ENCODE data around the gene HEXIM1.
"Not testable (repeated sequence)": the region's sequence is repeated elsewhere in the genome, so short reads cannot be mapped to it uniquely, and the experiment has no call there.

The HEXIM1 gene

DNA sequence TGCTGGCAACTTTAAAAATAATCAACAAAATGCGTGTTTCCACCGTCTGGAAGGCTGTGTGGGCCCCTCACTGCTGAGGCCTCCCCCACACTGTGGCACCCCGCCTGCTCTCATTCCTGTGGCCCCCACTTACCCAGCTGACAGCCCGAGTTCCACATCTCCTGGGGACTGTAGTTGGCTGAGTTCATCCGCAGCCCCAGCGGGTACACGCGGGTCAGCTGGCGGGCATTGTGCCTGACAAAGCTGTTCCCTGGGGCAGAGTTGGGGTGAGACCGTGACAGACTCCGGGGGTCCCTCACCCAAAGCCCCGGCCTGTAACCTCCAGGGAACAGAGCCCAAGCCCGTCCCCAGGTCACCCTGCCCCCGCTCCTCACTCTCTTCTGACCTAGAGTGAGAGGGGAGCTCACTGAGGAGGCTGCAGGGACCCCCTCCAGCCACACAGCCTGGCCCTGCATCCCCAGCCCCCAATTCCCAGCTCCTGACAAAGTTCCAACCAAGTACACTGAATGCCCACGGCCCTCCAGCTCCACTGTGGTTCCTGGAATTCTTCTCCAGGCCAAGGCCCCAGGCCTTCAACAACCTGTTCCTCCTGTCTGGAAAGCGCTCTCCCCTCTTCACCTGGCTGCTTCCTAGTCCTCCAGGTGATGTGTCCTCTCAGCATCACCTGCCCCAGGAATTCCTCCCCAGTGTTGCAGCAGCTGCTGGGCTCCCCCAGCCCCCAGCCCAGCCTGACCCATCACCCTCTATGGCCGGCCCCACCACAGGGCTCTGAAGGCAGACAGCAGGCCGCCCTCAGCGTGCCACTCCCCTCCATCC, 34.0 kb upstream of the HEXIM1 start:
- FAIRE-seq: no peak

DNA sequence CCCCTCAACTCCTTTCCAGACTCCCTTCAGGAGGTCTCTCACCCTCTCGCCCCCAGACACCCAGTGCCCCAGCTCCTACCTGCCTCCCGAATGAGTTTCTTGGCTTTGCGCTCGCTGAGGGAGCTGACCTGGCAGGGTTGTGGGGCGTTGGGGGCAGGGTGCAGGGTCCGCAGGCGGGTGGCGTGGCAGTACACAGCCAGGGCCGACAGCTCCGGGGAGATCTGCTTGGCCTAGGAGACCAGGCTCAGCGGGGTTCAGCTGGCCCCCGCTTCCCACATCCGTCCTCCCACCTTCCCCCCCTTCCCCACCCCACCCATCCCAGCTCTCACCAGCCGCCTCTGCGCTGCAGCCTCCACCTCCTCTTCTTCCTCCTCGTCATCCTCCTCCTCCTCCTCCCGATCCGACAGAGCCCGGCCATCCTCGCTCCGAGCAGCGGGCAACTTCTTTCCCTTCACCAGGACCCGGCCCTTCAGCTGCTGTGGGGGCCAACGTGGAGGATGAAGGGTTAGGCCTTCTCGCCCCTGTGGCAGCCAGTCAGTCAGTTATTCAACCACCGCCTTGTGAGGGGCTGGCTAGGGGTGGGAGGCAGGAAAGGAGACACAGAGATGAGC, 33.2 kb upstream of the HEXIM1 start:
- FAIRE-seq: no peak

- no peak for FAIRE-seq
Measured at GRCh38 chr17:45115871-45116270, 32.4 kb upstream of the HEXIM1 start.

DNA sequence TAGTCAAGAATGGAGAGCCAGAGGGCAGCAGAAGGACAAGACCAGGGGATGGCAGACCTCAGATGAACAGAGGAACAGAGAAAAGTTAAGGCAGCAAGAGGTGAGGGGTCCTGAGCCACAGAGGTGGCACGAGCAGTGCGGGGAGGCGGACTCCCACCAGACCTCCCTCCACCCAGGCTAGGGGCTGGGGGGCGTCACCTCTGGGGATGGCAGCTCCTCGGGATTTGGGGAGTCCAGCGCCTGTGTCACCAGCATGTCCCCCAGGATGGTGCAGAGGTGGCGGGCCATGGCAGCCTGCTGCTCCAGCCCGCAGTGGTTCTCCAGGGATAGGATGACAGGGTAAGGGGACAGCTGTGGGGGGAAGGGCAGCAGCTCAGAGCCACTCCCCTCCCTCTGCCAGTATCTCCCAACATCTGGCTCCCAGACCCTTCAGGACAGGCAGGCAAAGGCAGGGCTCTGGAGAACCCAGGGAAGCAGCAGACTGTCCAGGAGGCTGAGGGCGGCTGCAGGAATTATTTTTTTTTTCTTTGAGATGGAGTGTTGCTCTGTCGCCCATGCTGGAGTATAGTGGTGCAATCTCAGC, 31.8 kb upstream of the HEXIM1 start:
- FAIRE-seq: no peak

GRCh38 chr17:45117334-45117733, 30.9 kb upstream of the HEXIM1 start:
- FAIRE-seq: no peak

GRCh38 chr17:45117848-45118646, 30.2 kb upstream of the HEXIM1 start:
- FAIRE-seq: no peak

- no peak for FAIRE-seq
Measured at GRCh38 chr17:45118691-45119090, 29.6 kb upstream of the HEXIM1 start.

DNA sequence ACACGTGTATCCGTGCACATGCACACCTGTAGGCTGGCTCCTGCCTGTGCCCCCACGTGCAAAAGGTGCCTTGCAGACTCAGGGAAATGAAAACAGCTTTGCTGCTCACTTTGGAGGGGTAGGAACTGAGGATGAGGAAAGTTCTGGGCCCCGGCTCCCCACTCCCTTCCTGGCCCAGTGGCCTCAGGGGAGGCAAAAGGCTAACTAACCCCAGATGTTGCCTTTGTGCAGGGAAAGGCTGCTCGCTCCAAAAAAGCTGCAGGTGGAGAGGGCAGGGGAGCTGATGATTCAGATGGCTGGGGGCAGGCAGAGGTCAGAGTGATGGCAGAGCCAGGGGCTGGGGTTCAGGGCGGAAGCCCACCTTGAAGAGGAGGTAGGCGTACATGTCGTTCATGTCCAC, 28.3 kb upstream of the HEXIM1 start:
- FAIRE-seq: no peak

DNA sequence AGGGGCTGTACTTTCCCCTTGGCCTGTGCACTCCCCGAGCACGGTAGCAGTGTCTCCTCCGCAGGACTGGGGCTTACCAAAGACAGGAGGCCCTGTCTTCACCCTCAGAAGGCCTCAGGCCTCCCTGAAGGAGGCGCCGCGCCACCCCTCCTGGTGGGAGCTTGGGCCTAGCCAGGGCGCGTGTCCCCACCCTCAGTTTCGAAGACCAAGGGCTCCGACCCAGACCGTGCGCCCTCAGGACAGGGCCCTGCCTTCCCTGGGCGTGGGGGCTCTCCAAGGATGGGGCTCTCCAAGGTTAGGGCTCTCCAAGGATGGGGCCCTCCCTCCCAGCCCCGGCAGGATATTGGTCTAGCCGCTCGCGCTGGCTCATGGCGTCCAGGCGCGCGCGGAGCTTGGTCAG, 27.7 kb upstream of the HEXIM1 start:
- FAIRE-seq: no peak

DNA sequence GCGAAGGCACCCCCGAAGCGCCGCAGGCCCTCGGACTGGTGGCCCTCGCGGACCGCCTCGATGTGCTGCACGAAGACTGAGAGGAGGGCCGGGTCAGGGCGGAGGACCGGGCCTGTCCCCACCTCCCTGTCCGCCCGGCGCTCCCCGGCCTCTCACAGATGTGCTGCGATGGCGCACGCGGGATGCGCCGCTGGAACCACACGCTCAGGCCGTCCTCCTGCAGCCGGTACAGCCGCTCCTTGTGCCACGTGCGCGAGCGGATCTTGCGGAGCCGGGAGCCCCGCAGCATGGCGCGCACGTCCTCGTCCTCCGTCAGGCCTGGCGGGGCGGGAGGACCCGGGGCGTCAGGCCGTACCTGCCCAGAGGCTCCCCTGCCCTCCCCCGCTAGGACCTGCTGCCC, 27.2 kb upstream of the HEXIM1 start:
- FAIRE-seq: no peak

GRCh38 chr17:45123076-45123770, 25.1 kb upstream of the HEXIM1 start:
- FAIRE-seq: no peak

DNA sequence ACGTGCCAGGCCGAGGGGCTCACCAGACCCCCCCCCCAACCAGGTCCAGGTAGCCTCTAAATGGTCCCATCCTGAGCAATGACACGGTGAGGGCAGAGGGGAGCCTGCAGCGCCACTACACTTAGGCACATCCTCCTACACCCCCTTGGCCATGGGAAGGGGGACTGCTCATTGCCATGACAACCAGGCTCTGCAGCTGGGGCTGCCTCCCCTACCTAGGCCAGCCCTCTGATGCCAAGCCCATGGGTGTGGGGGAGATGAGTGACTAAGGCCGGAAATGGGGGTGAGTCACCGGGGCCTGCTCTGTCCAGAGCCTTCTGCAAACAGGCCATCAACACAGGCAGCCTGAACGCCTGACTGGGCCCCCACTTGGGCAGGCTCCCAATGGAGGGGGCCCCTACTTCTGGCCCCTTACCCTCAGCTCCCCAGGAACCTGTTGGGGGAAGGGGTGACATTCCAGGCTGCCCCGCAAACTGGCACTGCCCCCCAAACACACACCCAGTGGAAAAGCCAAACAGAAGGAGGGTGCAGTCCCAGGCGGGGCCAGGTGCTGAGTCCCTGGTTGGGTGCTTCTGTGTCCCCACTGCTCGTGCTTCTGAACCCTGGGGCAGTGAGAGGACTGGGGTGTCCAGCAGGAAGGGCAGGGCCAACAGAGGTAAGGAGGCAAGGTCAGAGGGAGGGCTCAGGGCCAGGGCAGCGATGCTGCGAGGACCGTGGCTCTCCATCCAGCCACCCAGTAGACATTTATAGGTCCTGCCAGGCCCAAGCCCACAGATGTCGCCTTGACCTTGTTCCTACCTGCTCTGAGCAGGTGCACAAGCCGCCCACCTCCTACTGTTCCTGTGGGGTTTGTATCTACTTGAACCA, 24.1 kb upstream of the HEXIM1 start:
- no peak for FAIRE-seq

DNA sequence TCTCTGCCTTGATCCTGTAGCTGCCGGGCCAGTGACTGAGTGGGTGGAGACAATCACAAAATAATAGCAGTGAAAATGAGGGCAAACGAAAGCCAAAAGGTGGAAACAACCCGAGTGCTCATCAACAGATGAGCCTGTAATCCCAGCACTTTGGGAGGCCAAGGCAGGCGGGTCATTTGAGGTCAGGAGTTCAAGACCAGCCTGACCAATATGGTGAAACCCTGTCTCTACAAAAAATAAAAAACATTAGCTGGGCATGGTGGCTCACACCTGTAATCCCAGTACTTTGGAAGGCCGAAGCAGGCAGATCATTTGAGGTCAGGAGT, 23.5 kb upstream of the HEXIM1 start:
- not testable (repeated sequence) for FAIRE-seq

GRCh38 chr17:45125509-45125908, 22.8 kb upstream of the HEXIM1 start:
- no peak for FAIRE-seq

DNA sequence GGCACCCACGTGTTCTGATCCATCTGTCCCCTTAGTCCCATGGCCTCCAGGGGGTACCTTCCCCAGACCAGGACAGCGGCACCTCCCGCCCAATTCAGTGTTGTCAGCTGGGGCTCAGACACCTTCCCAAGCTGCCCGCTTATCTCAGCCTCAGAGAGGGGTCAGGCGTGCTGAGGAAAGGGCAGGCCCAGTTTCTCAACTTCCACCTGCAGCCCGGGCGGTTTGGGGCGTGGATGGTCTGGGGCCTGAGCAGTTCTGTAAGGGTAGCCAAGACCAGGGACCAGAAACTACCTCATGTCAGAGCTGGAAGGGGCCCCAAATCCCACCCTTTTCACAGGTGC, 21.1 kb upstream of the HEXIM1 start:
- no peak for FAIRE-seq

GRCh38 chr17:45127548-45128300, 20.6 kb upstream of the HEXIM1 start:
- no peak for FAIRE-seq

DNA sequence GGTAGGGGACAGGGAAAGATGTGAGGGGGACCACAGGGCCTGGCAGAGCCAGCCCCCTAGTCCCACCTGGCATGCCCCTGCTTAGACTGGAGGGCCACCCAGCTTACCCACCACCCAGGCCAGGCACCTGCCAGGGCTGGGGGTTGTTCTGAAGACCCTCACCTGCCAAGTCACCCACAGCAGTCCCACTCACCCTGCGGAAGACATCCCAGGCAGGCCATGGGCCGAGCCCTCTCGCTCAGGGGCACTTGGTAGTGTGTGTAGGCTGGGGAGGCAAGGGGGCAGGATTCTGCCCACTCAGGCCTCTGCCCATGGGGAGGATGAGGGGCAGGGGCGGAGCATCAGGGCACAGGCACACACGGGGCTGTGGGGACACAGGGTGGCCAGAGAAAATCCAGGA, 19.9 kb upstream of the HEXIM1 start:
- no peak for FAIRE-seq

- no peak for FAIRE-seq
Measured at GRCh38 chr17:45128989-45129388, 19.3 kb upstream of the HEXIM1 start.

- no peak for FAIRE-seq
Measured at GRCh38 chr17:45129426-45129939, 18.8 kb upstream of the HEXIM1 start.

GRCh38 chr17:45129940-45130680, 18.2 kb upstream of the HEXIM1 start:
- FAIRE-seq: no peak

All from G401.6 (cell line).